HFFc6 (cell line): ENCODE data around the gene IQGAP3. TPM values are rescaled to one million over a fixed set of nuclear protein-coding genes. Genes with fewer than 3 reads are reported as not detected.

Experiments used
- DNase-seq: peaks from one replicate; pipeline ENCODE4 v3.0.0-alpha.2; 2018
- H3K27ac Mint-ChIP-seq: 2 replicates; pipeline ENCODE4 v1.8.0; 2020; ENCODE audit warnings: mild to moderate bottlenecking, mixed read lengths
- H3K27me3 Mint-ChIP-seq: 2 replicates; pipeline ENCODE4 v1.8.0; 2021; ENCODE audit warnings: mild to moderate bottlenecking, moderate library complexity, mixed read lengths; ENCODE audit not compliant: insufficient read depth
- H3K36me3 Mint-ChIP-seq: 2 replicates; pipeline ENCODE4 v1.8.0; 2021; ENCODE audit warnings: low read depth, mixed read lengths
- H3K4me1 Mint-ChIP-seq: 2 replicates; pipeline ENCODE4 v1.8.0; 2020; ENCODE audit warnings: low read depth, mixed read lengths
- H3K4me3 Mint-ChIP-seq: 2 replicates; pipeline ENCODE4 v1.8.0; 2020; ENCODE audit warnings: mild to moderate bottlenecking, moderate library complexity, mixed read lengths
- H3K9me3 Mint-ChIP-seq: 2 replicates; pipeline ENCODE4 v1.8.0; 2020; ENCODE audit warnings: mild to moderate bottlenecking, mixed read lengths
- CTCF ChIP-seq: fragments of 200-600 bp; sonication (generic); IDR thresholded peaks from 2 replicates; pipeline ENCODE4 v1.5.0; 2021; ENCODE audit warnings: antibody characterized with exemption, mild to moderate bottlenecking
- total RNA-seq, 6 experiments: library from RNA; stranded (reverse); fragmentation: NEBNext Ultra II Directional; extraction: Animal tissue kit (Norgen Biotek cat#: 25700); gene quantifications; 2 replicates in 1 of 6; 3 replicates in 5 of 6; pipeline ENCODE4 v1.2.3, GENCODE V29; 2021

The IQGAP3 gene
- total RNA-seq, 6 experiments from 2014 or later: 13.9 to 33.3 (median 29.0) TPM

- no peak overlapping the region for H3K27ac Mint-ChIP-seq
- no peaks in the 10 kb centered on the region for H3K4me1 Mint-ChIP-seq
- peak overlapping the region; percentile 38 for H3K4me3 Mint-ChIP-seq
- DNase-seq: peak; percentile 67
- no peaks in the 10 kb centered on the region for H3K36me3 Mint-ChIP-seq
- peak; percentile 96 for TF ChIP-seq CTCF
- peaks cover 8% of the 10 kb centered on the region for H3K27me3 Mint-ChIP-seq
- H3K9me3 Mint-ChIP-seq: no peaks in the 10 kb centered on the region
Observed at GRCh38 chr1:156583821-156584622, 11.7 kb upstream of the IQGAP3 start.

DNA sequence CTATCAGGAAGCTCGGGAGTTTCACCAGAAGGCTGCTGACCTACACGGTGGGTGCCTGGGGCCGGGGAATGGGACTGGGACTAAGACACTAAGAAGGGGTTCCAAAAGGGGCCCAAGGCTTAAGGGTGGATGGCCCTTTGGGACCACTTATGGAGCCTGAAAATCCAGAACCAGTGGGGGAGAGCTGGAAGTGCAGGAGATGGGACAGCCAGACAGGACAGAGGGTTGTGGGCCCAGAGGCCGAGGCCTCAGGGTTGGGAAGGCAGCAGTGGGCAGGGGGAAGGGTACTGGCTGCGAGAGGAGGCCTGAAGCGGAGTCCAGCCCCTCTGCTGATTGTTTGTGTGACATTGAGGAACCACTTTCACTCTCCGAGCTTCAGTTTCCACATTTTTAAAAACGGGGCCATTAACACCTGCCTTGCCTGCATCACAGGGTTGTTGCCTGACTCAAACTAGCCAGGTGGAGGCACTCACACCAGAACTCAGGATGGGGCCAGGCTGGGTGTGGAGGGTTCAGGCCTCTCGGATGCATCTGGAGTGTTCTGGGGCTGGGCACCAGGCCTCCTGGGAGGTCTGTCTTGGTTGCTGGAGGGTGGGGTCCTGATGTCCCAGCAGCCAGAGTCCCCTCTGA, 10.1 kb upstream of the IQGAP3 start:
- Mint-ChIP-seq H3K27me3 (peaks cover 11% of the 10 kb centered on the region), H3K27ac (no peak overlapping the region), H3K4me3 (no peak overlapping the region), H3K4me1 (no peaks in the 10 kb centered on the region), H3K36me3 (no peaks in the 10 kb centered on the region), H3K9me3 (no peaks in the 10 kb centered on the region)
- TF ChIP-seq CTCF: no peak
- no peak for DNase-seq

DNA sequence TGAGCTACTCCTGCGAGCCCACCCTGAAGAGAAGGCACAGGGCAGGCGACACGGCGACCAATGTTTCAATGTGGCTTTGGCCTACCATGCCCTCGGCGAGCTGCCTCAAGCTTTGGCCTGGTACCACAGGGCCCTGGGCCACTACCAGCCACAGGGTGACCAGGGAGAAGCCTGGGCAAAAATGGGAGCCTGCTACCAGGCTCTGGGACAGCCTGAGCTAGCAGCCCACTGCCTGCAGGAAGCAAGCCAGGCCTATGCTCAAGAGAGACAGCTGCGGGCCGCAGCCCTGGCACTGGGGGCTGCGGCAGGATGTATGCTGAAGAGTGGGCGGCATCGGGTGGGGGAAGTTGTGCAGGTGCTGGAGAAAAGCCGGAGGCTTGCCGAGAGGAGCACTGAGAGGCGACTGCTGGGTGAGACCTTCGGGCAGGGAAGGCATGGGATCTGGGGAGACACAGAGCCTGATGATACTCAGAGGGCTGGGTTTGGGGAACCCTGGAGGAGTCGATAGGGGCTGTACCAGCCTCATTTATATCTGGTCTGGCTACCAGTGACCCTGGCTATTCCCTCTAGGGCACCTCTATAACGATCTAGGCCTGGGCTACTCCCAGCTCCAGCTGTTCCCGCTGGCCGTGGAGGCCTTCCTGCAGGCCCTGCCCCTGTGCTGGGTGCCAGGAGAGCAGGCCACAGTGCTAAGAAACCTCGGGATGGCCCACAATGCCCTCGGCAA, 9.5 kb upstream of the IQGAP3 start:
- Mint-ChIP-seq H3K36me3 (no peaks in the 10 kb centered on the region), H3K4me3 (no peak overlapping the region), H3K27ac (no peak overlapping the region), H3K4me1 (no peaks in the 10 kb centered on the region), H3K27me3 (peaks cover 11% of the 10 kb centered on the region), H3K9me3 (no peaks in the 10 kb centered on the region)
- no peak for DNase-seq
- no peak for TF ChIP-seq CTCF

DNA sequence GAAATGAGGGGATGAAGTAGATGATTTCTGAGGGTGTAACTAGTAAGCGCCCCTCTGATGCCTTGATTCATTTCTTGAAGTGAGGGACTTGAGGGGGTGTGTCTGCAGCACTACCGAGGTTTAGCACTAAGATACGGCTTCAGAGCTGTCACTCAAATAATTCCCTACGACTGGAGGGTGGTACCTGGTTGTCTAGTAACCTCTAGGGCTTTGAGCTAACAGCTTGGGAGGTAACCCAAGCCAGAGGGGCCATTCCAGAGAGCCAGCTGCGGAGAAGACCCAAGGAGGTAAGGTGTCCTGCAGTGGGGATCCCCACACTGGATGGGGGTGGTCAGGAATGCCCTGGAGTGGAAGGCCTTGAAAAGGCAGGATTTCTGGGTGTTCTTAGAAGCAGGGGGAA, 7.1 kb upstream of the IQGAP3 start, which contains the start of gene TTC24:
TTC24 (plus strand) TSS at position 252 of the 400 bp plus-strand sequence. CDS start 1,642 bp downstream, outside the sequence.
- Mint-ChIP-seq H3K27me3 (peaks cover 16% of the 10 kb centered on the region), H3K27ac (no peak within 1 kb of the TSS), H3K4me1 (no peaks in the 10 kb centered on the region), H3K36me3 (no peaks in the 10 kb centered on the region), H3K9me3 (no peaks in the 10 kb centered on the region), H3K4me3 (no peak within 1 kb of the TSS)
- TF ChIP-seq CTCF: no peak
- no peak for DNase-seq

GRCh38 chr1:156578055-156578454, 5.7 kb upstream of the IQGAP3 start:
- Mint-ChIP-seq H3K27ac (no peak overlapping the region), H3K27me3 (peaks cover 24% of the 10 kb centered on the region), H3K4me1 (peaks cover under 1% of the 10 kb centered on the region; the same call in 1 of the 2 replicates), H3K4me3 (no peak overlapping the region), H3K9me3 (no peaks in the 10 kb centered on the region), H3K36me3 (no peaks in the 10 kb centered on the region)
- TF ChIP-seq CTCF: no peak
- DNase-seq: no peak
